Measurements from ENCODE around the gene PSEN1. TPM values are rescaled to one million over a fixed set of nuclear protein-coding genes. Genes with fewer than 3 reads are reported as not detected.

Gene PSEN1
- total RNA-seq, 1 experiment from 2014 or later: 41.4 TPM

DNA sequence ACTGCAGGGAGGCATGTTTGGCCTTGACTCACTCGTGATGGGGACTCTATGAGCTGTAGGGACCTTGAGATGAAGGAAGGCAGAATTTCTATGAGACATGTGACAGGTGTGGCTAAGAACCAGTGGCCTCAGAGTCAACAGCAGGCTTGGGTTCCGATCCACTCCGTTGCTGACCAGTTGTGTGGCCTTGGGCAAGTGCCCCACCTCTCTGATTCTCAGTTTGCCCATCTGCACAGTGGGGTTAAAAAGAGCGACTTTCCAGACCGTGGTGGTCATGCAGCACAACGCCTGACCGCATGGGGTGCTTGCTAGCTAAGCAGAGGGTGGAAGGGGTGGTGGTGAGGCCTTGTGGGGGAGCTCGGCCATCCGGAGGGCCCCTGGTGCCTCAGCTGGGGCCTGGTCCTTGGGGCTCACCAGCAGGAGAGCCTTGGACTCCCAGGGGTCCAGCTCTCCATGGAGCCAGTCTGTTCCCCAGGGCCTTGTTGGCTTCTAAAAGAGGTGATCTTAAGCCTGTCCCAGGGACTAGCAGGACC is 119.5 kb downstream of the PSEN1 start:
- Histone ChIP-seq H2AFZ (ENCODE audit: low read length) (no peak overlapping the region), H3K4me3 (ENCODE audit: low read length) (no peak overlapping the region), H3K4me1 (ENCODE audit: insufficient read depth, low read length) (no peaks in the 10 kb centered on the region), H3K27me3 (ENCODE audit: low read length) (no peaks in the 10 kb centered on the region), H3K79me2 (ENCODE audit: low read length) (no peaks in the 10 kb centered on the region), H3K9me2 (replicated peaks; ENCODE audit: low read length) (no peaks in the 10 kb centered on the region), H3K4me2 (ENCODE audit: low read length) (no peak overlapping the region), H4K20me1 (ENCODE audit: low read length) (no peaks in the 10 kb centered on the region), H3K9ac (ENCODE audit: low read length) (no peak overlapping the region), H3K9me3 (ENCODE audit: low read length) (no peaks in the 10 kb centered on the region), H3K27ac (ENCODE audit: low read length) (no peak overlapping the region), H3F3A (ENCODE audit: low read length, unreplicated experiment) (no peaks in the 10 kb centered on the region), H3K36me3 (ENCODE audit: low read depth, low read length) (no peaks in the 10 kb centered on the region)
- DNase-seq: no peak
- no TSS peak for BruUV-seq (replicated peaks)
- TF ChIP-seq EZH2phosphoT487 (IDR thresholded peaks at IDR 0.05; ENCODE audit: borderline replicate concordance, low read length) (no peak), EZH2 (IDR thresholded peaks at IDR 0.05; ENCODE audit: low read length, unreplicated experiment) (no peak), CTCF (conservative IDR thresholded peaks at IDR 0.05; ENCODE audit: low read depth, low read length) (no peak)
- CTCF ChIA-PET: no interaction called here
- ATAC-seq: no peak
- intact Hi-C loops (cut with micrococcal nuclease): no loop called here
- POLR2A ChIA-PET (ENCODE audit: unreplicated experiment): interaction anchor here (0.6 kb wide), 2 partner anchors 34 to 229 kb away, joined by 3 to 4 read pairs; partner anchors contain the start of gene ZFYVE1

GRCh38 chr14:73258076-73258475 is 121.8 kb downstream of the PSEN1 start:
- H3K4me1 ChIP-seq (ENCODE audit: insufficient read depth, low read length): no peaks in the 10 kb centered on the region
- no peak overlapping the region for H3K9ac ChIP-seq (ENCODE audit: low read length)
- H3K9me3 ChIP-seq (ENCODE audit: low read length): no peaks in the 10 kb centered on the region
- no peaks in the 10 kb centered on the region for H3K79me2 ChIP-seq (ENCODE audit: low read length)
- no peaks in the 10 kb centered on the region for H4K20me1 ChIP-seq (ENCODE audit: low read length)
- no peak for ATAC-seq
- H3K4me2 ChIP-seq (ENCODE audit: low read length): no peak overlapping the region
- BruUV-seq (replicated peaks): no TSS peak
- H3F3A ChIP-seq (ENCODE audit: low read length, unreplicated experiment): no peaks in the 10 kb centered on the region
- no peak overlapping the region for H2AFZ ChIP-seq (ENCODE audit: low read length)
- ChIA-PET POLR2A (ENCODE audit: unreplicated experiment) (no interaction called here), CTCF (no interaction called here)
- H3K9me2 ChIP-seq (replicated peaks; ENCODE audit: low read length): no peaks in the 10 kb centered on the region
- no peak overlapping the region for H3K4me3 ChIP-seq (ENCODE audit: low read length)
- intact Hi-C loops (cut with micrococcal nuclease): no loop called here
- no peak for DNase-seq
- no peak for TF ChIP-seq EZH2 (IDR thresholded peaks at IDR 0.05; ENCODE audit: low read length, unreplicated experiment)
- no peak for TF ChIP-seq EZH2phosphoT487 (IDR thresholded peaks at IDR 0.05; ENCODE audit: borderline replicate concordance, low read length)
- no peak for TF ChIP-seq CTCF (conservative IDR thresholded peaks at IDR 0.05; ENCODE audit: low read depth, low read length)
- H3K27ac ChIP-seq (ENCODE audit: low read length): no peak overlapping the region
- no peaks in the 10 kb centered on the region for H3K36me3 ChIP-seq (ENCODE audit: low read depth, low read length)
- no peaks in the 10 kb centered on the region for H3K27me3 ChIP-seq (ENCODE audit: low read length)

DNA sequence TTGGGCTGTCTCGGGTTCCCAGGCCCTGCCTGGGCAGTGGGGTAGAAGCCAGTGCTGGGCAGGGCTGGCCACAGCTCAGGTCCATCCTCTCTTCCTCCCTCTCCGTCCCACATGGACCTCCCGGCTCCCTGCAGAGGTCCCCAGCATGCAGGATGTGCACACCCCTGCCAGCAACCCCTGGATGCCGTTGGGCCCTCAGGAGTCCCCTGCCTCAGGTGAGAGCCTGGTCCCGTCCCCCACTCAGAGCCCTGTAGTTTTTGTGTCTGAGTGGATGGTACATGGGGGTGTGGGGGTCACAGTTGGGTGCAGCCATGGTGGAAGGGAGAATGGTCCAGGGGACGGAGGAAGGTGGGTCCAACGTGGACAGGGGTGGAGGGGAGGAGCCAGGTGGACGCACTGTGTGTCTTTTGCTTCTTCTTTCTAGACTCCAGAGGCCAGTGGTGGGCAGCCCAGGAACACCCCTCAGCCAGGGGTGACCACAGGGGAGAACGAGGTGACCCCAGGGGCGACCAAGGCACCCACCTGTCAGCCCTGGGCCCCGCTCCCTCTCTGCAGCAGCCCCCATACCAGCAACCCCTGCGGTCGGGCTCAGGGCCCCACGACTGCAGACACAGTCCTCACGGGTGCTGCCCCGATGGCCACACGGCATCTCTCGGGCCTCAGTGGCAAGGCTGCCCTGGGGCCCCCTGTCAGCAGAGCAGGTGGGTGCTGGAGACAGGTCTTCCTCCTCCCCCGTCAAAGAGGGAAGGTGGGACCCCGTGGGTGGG is 122.7 kb downstream of the PSEN1 start:
- no peak overlapping the region for H3K9ac ChIP-seq (ENCODE audit: low read length)
- H3K27ac ChIP-seq (ENCODE audit: low read length): no peak overlapping the region
- BruUV-seq (replicated peaks): no TSS peak
- no peak for ATAC-seq
- intact Hi-C loops (cut with micrococcal nuclease): no loop called here
- H3K27me3 ChIP-seq (ENCODE audit: low read length): no peaks in the 10 kb centered on the region
- no peaks in the 10 kb centered on the region for H3K9me3 ChIP-seq (ENCODE audit: low read length)
- TF ChIP-seq CTCF (conservative IDR thresholded peaks at IDR 0.05; ENCODE audit: low read depth, low read length) (no peak), EZH2 (IDR thresholded peaks at IDR 0.05; ENCODE audit: low read length, unreplicated experiment) (no peak), EZH2phosphoT487 (IDR thresholded peaks at IDR 0.05; ENCODE audit: borderline replicate concordance, low read length) (no peak)
- H3F3A ChIP-seq (ENCODE audit: low read length, unreplicated experiment): no peaks in the 10 kb centered on the region
- no peak overlapping the region for H3K4me2 ChIP-seq (ENCODE audit: low read length)
- POLR2A ChIA-PET (ENCODE audit: unreplicated experiment): interaction anchor here (0.6 kb wide), 1 partner anchor 228 kb away, joined by 3 read pairs; no protein-coding TSS in a partner anchor
- no peak for DNase-seq
- H3K36me3 ChIP-seq (ENCODE audit: low read depth, low read length): no peaks in the 10 kb centered on the region
- no peak overlapping the region for H3K4me3 ChIP-seq (ENCODE audit: low read length)
- no peaks in the 10 kb centered on the region for H3K4me1 ChIP-seq (ENCODE audit: insufficient read depth, low read length)
- CTCF ChIA-PET: no interaction called here
- no peaks in the 10 kb centered on the region for H3K9me2 ChIP-seq (replicated peaks; ENCODE audit: low read length)
- H4K20me1 ChIP-seq (ENCODE audit: low read length): no peaks in the 10 kb centered on the region
- no peak overlapping the region for H2AFZ ChIP-seq (ENCODE audit: low read length)
- H3K79me2 ChIP-seq (ENCODE audit: low read length): no peaks in the 10 kb centered on the region

All from PC-3 (cell line).